ENCODE data around the gene HTR3B.

DNA sequence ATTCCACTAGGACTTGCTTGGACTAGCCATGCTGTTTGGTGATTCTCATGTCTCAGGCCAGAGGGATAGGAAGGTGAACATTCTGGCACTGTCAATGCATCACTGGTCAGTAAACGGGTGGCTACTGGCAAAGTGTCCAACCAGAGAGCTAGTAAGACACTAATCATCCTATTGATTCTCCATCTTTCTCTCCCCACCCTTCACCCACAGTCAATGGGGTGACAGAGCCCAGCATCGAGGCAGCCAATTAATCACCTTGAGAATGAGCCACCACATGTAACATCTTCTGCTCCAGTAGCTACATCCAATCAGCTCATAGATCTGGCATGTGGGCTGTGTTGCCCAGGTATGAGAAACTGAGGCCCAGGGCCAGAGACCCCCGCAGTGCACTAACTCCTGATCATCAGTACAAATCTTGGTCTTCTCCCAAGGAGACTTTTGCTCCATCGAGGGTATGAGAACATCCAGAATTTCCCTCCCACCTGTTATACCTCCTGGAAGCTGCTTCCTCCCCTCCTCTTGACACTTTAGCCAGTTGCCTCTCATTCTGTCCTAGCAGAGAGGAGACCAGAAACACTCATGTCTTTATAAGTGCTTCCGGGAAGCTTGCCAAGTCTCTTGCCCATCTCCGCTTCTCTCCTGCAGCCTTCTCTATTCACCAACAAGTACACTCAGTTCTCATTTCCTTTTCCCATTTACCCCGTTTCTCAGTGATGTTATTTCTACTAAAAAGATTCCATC is 87.3 kb downstream of the HTR3B start:
- TF ChIP-seq, protein P1, sequence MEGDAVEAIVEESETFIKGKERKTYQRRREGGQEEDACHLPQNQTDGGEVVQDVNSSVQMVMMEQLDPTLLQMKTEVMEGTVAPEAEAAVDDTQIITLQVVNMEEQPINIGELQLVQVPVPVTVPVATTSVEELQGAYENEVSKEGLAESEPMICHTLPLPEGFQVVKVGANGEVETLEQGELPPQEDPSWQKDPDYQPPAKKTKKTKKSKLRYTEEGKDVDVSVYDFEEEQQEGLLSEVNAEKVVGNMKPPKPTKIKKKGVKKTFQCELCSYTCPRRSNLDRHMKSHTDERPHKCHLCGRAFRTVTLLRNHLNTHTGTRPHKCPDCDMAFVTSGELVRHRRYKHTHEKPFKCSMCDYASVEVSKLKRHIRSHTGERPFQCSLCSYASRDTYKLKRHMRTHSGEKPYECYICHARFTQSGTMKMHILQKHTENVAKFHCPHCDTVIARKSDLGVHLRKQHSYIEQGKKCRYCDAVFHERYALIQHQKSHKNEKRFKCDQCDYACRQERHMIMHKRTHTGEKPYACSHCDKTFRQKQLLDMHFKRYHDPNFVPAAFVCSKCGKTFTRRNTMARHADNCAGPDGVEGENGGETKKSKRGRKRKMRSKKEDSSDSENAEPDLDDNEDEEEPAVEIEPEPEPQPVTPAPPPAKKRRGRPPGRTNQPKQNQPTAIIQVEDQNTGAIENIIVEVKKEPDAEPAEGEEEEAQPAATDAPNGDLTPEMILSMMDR (IDR thresholded peaks at IDR 0.05) = no peak
- TF ChIP-seq POLR2A (IDR thresholded peaks at IDR 0.05) = no peak

Measured in Peyer's patch (tissue), 4 donors.